Measurements from ENCODE around the gene UFSP1.

DNA sequence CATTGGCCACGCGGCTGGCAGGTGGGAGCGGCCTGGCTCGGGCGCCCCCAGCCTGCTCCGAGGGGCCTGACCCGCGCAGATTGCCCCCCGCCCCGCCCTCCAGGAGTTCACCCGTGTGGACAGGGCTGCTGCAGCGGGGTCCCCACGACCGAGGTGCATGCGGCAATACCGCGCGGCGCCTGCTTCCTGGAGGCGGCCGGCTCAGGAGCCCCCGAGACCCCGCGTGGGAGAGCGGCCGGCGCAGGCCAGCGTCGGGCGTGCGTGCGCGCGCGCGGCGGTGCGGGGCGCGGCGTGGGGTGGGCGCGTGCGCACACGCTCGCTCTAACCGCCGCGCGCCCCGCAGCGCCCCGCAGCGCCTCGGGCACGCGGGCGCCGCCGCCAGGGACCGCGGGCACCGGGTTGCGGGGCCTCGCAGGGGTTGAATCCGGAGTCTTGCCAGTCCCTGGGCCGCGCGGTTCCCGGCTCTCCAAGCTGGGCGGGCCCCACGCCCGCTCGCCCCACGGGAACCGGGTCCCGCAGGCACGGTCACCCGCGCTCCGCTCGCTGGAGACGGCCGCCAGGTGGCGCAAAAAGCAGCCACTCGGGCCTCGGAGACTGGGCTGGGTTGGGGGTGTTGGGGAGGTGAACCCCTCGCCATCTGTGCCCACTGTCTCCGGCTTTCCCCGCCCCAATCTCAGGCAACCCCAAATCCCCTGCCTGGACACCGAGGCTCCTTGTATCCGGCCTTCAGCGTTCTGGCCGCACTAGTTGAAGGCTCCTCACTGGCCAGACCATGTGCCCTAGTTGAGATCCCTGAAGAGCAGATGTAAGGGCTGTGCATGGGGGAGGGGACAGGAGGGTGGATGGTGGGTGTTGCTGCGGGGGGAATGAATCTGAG lies 7.5 kb upstream of the UFSP1 start:
- TF ChIP-seq, protein P1, sequence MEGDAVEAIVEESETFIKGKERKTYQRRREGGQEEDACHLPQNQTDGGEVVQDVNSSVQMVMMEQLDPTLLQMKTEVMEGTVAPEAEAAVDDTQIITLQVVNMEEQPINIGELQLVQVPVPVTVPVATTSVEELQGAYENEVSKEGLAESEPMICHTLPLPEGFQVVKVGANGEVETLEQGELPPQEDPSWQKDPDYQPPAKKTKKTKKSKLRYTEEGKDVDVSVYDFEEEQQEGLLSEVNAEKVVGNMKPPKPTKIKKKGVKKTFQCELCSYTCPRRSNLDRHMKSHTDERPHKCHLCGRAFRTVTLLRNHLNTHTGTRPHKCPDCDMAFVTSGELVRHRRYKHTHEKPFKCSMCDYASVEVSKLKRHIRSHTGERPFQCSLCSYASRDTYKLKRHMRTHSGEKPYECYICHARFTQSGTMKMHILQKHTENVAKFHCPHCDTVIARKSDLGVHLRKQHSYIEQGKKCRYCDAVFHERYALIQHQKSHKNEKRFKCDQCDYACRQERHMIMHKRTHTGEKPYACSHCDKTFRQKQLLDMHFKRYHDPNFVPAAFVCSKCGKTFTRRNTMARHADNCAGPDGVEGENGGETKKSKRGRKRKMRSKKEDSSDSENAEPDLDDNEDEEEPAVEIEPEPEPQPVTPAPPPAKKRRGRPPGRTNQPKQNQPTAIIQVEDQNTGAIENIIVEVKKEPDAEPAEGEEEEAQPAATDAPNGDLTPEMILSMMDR (IDR thresholded peaks at IDR 0.05): peak; percentile 74 to 89 (median 79)
- TF ChIP-seq POLR2A (IDR thresholded peaks at IDR 0.05): no peak
